PC-3 (cell line): ENCODE data around the gene PPP4R4.

Experiments
- CTCF ChIP-seq: fragments of 300-600 bp; sonication (generic); conservative IDR thresholded peaks from 2 replicates; pipeline ENCODE4 v1.5.1; 2017; ENCODE audit warnings: antibody characterized with exemption, low read depth, mild to moderate bottlenecking, low read length
- EZH2phosphoT487 ChIP-seq: fragments of 300-600 bp; sonication (generic); IDR thresholded peaks from 2 replicates; pipeline ENCODE4 v1.6.1; 2018; ENCODE audit warnings: mild to moderate bottlenecking, antibody characterized with exemption, low read length, borderline replicate concordance

GRCh38 chr14:94203473-94204210 lies 29.5 kb downstream of the PPP4R4 start:
- TF ChIP-seq CTCF, result no peak
- TF ChIP-seq EZH2phosphoT487, result no peak
